ENCODE measurements around the gene TENM4.

TENM4 gene

DNA sequence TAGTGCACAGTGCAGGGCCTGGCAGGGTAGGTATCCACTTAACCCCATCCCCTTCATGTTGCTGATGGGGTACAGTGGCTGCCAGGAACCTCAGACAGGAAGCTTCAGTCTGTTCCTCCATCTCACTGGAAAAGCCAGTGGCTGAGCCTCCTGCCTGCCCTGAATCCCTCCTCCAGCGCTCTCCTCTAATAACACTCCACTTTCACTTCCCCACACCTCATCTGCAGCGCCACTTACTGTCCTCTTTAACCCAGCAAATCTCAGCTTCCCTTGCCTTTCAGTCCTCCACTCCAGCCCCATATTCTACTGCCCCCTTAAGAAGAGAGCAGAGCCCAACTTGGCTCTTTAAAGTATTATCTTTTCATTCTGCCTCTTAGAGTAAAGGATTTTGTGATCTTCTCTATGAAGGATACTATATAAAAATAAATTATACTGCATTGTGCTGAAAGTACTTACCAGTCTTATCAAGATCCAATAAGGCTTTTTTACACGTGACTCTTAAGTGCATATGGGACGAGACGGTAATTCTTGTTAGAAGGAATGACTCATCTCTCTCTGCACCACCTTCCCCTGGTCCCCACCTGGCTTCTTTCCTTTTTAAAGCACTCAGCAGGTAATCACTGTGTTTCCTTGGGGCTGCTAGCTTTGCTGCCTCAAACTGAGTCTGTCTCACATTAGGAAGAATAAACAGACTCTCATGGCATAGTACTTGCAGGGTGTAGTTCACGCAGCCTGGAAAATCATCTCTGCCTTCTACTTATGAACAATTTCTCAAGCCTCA, 628.1 kb downstream of the TENM4 start:
- no peak for DNase-seq (ENCODE audit: low read depth in 2 of 2)

- DNase-seq (ENCODE audit: low read depth in 2 of 2): no peak
These were observed 630.2 kb downstream of the TENM4 start for GRCh38 chr11:78810559-78811009.

- no peak for DNase-seq (ENCODE audit: low read depth in 2 of 2)
These were observed 630.8 kb downstream of the TENM4 start for GRCh38 chr11:78809931-78810541.

GRCh38 chr11:78808923-78809322, 631.9 kb downstream of the TENM4 start:
- DNase-seq (ENCODE audit: low read depth in 2 of 2): no peak

DNA sequence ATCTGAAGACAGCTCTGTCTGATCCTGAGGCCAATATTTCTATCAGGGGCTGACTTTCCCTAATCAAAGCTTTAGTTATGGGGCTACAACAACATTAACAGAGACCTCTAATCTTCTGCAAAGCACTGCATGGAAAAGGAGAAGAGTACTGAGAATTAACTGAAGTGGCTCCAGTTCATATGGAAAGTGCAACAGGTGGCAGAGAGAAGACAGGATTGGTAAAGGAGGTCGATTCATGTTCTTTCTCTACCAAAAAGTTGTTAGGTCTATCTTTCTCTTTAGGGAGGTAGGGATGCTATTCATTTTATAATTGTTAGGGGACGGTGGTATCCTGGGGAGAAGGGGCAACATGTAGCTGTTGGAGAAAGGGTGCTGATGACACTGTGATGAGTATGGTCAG, 633.5 kb downstream of the TENM4 start:
- DNase-seq (ENCODE audit: low read depth in 2 of 2): no peak

DNA sequence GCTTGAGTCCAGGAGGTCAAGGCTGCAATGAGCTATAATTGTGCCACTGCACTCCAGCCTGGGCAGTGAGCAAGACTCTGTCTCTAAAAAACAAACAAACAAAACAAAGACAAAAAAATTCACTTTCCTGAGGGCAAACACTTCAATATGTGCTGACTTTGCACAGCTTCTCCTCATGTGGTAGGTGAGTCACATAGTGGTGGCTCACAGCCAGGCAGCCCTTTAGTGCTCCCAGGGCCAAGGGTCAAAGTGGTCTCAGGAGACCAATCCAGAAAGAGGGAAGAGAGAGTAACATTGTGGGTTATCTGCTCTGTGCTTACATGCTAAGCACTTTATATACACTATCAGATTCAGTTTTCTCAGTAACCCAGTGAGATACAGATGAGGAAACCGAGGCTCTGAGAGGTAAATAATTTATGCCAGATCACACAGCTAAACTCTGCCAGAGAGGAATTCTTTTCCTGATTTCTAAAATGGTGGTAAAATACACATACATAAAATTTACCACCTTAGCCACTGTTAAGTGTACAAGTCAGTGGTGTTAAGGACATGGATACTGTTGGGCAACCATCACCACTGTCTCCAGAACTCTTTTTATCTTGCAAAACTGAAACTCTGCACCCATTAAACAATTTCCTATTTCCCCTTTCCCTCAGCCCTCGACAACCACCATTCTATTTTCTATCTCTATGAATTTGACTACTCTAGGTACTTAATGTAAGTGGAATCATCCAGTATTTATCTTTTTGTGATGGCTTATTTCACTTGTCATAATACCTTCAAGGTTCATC, 634.4 kb downstream of the TENM4 start:
- no peak for DNase-seq (ENCODE audit: low read depth in 2 of 2)

GRCh38 chr11:78804991-78805390, 635.8 kb downstream of the TENM4 start:
- DNase-seq (ENCODE audit: low read depth in 2 of 2): no peak

GRCh38 chr11:78803995-78804394, 636.8 kb downstream of the TENM4 start:
- no peak for DNase-seq (ENCODE audit: low read depth in 2 of 2)

- DNase-seq (ENCODE audit: low read depth in 2 of 2): no peak
These were observed 638.6 kb downstream of the TENM4 start for GRCh38 chr11:78802058-78802761.

- DNase-seq (ENCODE audit: low read depth in 2 of 2): no peak
These were observed 639.5 kb downstream of the TENM4 start for GRCh38 chr11:78801161-78801884.

DNA sequence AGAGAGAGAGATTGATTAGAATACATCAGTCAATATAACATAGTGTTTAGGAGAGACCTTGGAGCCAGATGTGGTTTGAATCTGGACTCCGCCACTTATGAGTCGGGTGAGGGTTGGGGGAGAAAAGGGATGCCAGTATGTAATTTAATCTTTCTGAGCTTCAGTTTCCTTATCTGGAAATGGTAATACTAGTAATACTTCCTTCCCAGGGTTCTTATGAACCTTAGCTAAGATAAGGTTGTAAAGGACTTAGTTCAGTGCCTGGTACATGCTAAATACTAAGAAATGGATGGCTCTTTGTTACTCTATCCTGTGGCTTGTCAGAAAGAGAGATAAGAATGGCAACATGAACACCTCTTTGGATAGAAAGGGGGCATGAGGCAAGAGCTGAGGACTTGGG, 640.1 kb downstream of the TENM4 start:
- DNase-seq (ENCODE audit: low read depth in 2 of 2): no peak

DNA sequence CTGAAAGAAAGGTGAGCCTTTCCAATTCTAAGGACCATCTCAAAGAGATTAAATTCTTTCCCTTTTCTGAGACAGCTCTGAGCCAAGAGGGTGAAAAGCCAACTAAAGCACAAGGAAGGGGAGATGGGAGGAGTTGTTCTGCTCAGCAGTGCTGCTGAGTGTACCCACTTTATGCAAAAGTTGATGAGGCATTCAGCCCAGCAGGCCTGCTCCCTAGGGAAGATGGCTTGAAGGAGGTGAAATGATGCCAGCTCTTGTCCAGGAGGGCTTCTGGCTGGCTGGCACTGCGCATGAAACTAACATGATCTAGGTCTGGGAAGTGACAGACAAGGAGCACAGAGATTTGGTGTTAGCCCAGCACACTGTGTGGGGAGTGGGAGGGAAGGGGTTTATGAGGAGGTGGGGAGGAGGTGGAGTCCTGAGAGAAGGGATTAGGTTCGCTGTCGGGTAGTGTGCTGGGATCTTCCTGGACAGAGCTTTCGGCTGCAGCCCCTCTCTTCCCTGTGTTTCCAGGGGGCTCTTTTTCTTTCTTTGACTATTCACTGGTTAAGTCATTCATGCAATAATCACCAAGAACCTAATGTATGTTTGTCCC, 640.6 kb downstream of the TENM4 start:
- DNase-seq (ENCODE audit: low read depth in 2 of 2): no peak

DNA sequence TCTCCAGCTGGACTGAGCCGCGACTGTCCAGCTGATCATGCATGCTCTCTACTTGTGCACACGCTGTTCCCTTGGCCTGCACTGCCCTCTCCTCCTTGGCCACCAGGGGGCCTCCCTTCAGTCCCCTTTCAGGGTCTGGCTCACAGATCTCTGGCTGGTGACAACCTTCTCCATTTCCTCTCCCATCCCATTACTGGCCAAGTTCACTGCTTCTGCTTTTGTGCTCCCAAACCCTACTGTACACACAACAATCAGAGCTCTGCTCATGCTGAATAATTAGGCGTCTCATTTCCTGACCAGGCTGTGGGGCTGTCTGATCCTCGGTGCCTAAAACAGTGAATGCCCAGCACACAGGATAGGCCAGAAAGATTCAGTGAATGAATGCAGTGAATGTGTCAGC, 642.2 kb downstream of the TENM4 start:
- no peak for DNase-seq (ENCODE audit: low read depth in 2 of 2)

DNA sequence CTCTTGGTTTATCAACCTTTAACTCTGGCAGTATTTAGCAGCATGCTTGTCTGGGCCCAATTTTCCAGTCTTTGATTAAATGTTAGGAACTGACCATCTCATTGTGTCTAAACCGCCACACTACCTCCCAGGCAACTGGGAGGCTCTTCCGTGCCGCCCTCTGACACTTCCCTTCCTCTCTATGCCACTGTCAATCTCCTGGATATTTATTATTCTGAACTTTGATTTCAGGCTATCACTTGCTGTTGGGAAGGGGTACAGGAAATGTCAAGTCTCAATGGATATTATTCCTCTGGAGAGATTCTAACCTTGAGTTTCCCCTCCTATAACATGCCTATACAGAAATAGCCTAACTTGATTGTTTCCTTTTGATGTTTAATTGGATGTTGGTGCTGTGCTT, 643.3 kb downstream of the TENM4 start:
- no peak for DNase-seq (ENCODE audit: low read depth in 2 of 2)

GRCh38 chr11:78796956-78797355, 643.9 kb downstream of the TENM4 start:
- DNase-seq (ENCODE audit: low read depth in 2 of 2): no peak

GRCh38 chr11:78795621-78796261, 645.1 kb downstream of the TENM4 start:
- no peak for DNase-seq (ENCODE audit: low read depth in 2 of 2)

- DNase-seq (ENCODE audit: low read depth in 2 of 2): no peak
These were observed 648.9 kb downstream of the TENM4 start for GRCh38 chr11:78791964-78792363.

GRCh38 chr11:78791254-78791653, 649.6 kb downstream of the TENM4 start:
- DNase-seq (ENCODE audit: low read depth in 2 of 2): no peak

- DNase-seq (ENCODE audit: low read depth in 2 of 2): no peak
These were observed 650.0 kb downstream of the TENM4 start for GRCh38 chr11:78790784-78791183.

GRCh38 chr11:78789375-78789774, 651.5 kb downstream of the TENM4 start:
- no peak for DNase-seq (ENCODE audit: low read depth in 2 of 2)

Measured in stimulated activated CD8-positive, alpha-beta memory T cell treated with anti-CD3 and anti-CD28 coated beads, Interleukin-7, amount 100 ng/mL, for 4 hours (primary cell).